D341Med (cell line): Measurements from ENCODE around the gene KCNH8.

Experiments used
- DNase-seq: peaks from one replicate; pipeline ENCODE4 v3.0.0; 2012; ENCODE audit warnings: low spot score

KCNH8 gene

DNA sequence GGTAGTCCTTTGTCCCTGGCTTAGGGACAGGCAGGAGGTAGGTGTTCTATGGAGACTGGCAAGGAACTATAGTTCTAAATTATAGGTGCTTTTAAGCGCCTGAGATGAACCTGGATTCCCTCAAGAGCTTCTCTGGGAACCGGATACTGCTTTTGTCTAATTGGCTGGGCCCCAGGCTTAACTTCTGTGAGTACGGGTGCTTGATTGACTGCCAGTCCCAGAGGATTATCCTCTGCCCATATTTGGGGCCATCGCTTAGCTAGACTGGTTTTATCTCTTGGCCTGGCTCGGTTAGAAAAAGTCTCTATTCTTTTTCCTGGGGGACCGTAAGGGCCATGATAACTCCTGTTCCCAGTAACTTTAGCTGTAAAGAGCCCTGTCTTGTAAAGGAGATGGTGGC is 339.1 kb downstream of the KCNH8 start:
- DNase-seq, result peak; percentile 62

DNA sequence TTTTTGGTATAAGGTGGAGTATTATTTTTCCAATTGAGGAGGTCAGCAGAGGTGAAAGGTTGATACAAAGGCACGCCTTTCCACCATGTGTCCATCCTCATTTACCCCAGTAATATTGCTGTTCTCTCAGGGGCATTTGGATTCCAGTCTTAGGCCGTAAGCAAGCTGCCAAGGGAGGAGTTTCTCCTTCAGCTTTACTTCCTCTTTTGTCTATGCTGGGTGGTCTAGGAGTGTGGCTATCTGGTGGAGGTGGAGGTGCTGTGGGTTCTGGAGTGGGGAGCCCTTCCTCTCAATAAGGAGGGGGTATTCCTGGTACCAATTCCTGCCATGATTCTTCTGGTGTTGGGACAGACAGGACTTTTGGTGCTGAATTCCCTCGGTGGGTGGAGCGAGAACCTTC is 340.6 kb downstream of the KCNH8 start:
- no peak for DNase-seq

DNA sequence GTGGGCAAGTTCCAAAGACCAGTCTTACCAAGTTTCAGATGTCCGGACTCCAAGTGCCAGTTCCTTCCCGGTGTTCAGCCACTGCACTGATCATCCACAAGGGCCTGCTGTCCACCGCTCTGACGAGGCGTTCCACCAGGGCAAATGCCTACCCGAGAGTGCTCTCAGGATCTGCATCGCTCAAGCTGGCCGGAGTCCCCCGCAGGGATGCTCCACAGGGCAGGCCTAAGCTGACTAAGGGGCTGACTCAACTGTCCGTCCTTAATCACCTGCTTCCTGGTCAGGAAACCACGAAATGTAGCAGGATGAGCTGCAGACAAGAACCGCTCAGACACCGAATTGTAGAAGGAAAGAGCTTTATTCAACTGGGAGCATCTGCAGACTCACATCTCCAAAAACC is 341.6 kb downstream of the KCNH8 start:
- no peak for DNase-seq

DNA sequence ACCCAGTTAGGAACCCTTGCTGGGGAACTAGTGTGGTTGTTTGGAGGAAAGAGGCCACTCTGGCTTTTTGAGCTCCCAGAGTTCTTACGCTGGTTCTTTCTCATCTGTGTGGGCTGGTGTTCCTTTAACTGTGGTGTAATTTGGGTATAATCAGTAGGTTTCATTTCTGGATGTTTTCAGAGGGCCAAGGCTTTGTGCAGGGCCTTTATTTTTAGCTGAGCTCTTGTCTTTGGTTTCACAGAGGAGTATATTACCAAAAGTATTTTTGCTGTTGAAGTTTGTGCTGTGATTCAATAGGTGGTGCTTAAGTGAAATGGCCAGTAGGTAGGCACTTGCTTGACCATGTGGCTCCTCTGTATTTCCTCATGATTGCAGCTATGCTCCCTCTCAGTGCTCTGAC is 357.9 kb downstream of the KCNH8 start:
- DNase-seq, result no peak

DNA sequence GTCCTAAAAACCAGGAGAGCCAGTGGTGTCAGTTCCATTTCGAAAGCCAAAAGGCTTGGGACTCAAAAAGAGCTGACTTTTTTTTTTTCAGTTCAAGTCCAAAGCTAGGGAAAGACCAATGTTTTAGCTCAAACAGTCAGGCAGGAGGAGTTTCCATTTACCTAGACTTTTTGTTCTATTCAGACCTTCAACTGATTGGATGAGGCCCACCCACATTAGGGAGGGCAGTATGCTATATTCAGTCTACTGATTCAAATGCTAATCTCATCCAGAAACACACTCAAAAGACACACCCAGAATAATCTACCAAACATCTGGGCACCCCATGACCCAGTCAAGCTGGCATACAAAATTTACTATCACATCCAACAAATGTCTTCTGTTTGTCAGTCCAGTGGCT is 374.0 kb downstream of the KCNH8 start:
- no peak for DNase-seq

DNA sequence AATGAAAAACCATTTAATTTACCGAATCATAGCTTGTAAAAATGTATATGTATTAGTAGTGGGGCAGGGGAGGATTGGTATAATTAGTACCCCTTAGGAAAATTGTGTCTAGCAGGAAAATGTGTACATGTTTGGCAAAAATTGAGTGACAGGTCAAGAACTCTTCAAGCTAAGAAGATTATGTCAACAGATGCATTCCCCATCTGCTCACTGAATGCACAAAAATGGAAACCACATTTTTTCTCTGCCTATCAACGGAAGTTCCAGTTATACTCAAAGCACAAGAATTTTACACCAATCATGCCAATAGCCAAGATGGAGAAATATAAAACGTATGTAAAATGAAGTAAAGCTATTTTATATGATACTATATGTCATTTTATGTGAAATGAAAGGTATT is 377.8 kb downstream of the KCNH8 start:
- DNase-seq, result peak; percentile 33

DNA sequence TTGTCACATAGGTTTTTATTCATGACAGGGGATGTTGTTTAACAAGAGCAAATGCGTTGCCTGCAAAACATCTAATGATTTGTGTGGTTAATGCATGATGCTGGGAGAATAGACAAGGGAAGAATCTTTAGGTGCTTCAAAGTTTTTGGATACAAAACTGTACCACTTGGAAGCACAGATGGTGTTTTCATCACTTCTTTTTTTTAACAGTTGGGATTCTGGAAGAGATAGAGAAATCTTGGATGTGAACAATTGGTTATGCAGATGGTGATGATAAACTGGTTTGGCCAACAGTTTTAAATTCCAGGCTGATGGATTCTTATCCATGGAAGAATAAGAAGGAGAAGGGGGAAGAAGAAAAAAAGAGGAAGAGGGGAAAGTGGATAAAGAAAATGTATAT is 379.4 kb downstream of the KCNH8 start:
- no peak for DNase-seq

DNA sequence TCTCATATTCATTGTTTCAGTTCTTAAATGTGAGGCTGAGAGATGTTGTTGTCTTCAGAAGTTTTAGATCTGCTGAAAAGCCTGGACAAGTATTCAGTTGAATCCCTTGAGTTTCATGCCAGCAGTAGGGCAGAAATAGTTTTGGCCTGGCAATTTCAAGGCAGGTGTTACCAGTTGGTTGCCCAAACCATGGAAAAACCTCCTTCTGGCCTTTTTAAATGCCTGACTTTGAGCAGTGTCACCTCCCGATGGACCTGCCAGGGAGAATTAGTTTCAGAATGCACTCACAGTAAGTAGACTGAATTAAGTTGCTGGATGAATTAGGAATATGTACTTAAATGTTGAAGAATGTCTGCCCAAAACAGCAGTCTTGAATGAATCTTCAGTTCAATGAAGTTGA is 383.1 kb downstream of the KCNH8 start:
- no peak for DNase-seq

DNA sequence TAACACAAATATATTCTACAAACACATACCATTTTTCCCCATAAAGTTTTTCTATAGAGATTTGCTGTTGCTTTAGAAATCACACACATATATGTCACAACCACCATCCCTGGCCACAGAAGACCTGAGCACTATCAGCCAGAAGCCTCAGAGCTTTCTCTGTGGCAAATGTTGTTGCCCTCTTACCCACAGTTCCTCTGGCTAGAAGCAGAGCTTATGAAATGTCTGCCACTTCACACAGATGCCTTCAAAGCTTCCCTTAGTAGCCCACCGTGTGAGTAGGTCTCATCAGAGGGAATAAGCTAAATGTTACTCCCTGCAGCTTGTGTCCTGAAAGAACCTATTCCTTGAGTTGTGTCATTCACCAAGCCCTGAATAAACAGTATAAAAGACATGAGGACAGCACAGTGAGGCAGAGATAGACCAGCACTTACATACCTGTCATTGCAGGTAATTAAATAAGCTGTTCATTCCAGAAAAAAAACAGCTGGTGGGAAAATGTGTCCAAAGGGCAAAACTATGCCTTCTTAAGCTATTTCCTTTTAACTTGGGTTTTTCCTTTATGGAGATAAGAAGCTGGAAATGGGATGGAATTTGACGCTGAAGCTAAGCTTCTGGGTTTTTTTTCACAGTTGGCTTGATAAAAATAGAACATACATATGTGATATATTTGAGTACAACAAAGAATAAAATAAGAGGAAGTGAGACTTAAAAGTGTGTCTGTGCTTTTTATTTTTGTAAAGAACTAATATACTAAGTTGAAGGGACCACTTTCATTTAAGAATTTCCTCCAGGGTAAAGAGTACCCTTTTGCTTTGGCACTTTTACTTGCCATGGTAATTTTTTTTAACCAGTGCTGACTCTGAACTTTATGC is 391.4 kb downstream of the KCNH8 start:
- DNase-seq, result no peak

DNA sequence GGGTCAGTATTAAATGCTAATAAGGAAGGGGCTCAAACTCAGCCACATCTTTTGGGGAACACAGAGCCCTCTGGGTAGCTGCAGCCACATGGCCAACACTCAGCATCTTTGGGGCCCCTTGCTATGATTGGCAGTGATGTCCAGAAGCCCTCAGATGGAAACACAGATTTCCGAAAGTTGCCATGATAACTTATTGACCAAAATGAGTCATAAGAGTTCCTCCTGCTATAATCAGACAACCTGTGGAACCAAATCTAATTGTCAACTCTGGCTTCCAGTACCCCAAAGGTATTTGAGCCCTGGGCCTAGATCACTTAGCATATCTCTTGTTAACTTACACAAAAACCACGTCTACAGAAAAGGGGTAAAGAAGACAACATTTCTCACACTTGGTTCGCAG is 392.2 kb downstream of the KCNH8 start:
- no peak for DNase-seq

DNA sequence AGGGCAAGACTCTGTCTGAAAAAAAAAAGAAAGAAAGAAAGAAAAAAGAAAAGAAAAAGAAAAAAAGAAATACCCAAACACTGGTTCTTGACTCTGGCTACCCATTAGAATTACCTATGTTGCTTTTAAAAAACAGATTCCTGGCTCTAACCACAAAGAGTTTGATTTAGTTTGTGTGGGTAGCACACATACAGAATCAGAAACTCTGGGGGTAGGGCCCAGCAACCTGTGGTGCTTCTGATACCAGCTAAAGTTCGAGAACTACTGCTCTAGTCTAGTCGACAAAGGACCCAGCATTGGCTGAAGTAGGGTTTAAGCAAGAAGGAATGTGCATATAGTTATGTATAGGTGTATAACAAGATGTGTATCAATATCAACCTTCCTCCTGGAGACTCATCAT is 393.0 kb downstream of the KCNH8 start:
- DNase-seq, result no peak

DNA sequence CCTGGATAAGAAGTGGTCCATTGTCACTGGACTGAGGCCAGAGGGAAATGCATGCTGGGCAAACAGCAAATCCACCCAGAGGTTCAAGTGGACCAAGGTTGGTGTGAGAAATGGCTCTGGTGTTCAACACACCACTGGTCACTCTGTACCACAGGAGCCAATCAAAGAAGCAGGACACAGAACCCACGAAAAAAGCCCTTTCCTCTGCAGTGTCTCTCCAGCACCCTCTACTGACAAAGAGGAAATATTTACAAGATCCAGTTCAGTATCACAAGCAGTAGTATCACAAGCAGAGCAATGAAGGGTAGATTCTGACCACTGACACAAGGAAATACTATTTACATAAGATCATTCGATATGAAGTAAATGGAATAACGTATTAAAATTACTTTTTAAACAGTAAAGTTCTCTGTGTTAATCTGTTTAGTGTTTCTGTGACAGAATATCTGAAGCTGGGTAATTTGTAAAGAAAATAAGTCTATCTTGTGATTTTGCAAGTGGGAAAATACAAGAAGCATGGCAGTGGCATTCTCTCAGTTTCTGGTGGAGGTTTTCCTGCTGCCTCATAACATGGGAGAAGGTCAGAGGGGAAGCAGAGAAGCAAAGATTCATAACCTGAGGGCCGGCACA is 395.0 kb downstream of the KCNH8 start:
- peak; percentile 48 for DNase-seq

DNA sequence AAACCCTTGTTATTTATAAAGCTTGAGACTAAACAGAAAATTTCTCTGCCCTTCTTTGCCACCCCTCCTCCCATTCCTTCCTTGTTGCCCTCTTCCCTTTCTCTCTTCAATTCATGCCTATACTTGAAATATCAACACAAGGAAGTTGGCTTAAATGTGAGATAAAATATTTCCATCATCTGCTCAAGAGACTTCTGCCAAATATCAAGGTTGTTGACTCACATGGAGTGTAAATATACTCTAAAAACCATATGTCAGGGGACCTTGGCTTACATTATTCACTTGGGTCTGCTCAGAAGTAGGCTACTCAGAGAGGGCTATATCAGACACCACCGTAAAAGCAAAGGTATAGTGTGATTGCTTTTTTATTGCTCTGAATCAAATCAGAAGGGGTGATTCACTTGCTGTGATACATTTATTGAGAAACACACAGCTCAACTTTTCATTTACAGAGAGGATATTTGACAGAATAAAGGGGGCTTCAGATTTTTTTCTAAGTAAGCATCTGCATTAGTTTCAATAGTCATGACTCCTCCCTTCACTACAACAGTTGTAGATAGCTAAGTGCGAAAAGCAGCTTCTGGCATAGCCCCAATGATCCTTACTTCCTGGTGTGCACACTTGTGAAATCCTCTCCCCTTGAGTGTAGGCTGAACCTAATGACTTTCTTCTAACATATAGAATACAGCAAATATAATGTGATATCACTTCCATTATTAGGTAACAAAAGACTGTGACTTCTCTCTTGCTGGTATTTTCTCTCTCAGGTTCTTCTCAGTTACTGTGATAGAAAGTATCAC is 399.6 kb downstream of the KCNH8 start:
- no peak for DNase-seq

DNA sequence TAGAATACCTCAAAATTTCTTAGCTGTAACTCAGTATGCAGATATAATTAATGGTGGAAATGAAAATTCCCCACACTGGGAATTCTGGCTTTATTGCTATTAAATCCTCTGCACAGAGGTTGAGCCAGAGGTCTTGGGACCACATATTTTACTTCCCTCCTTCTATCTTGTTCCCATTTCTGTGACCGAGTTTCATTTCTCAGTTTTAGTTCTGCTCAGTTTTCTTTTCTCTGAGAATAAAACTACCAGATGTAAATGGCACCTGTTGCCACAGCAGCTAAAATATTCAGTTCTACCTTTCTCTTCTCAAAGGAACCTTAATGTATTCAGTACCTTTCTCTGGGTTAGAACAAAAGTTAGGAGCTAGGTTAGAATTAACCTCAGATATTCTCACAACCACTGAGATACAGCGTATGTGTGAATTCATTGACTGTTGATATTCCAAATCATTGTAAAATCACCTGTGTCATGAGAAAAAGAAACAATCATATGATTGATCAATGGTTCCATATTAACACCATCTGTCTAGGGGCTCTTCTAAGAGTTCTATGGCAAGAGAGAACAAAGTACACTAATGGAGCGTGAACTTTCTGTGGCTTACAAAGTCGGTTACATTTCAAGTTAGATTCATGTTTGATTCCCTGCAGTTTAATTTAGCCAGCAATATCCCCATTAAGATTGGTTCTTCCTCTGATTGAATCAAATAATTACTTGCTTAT is 411.6 kb downstream of the KCNH8 start:
- no peak for DNase-seq

DNA sequence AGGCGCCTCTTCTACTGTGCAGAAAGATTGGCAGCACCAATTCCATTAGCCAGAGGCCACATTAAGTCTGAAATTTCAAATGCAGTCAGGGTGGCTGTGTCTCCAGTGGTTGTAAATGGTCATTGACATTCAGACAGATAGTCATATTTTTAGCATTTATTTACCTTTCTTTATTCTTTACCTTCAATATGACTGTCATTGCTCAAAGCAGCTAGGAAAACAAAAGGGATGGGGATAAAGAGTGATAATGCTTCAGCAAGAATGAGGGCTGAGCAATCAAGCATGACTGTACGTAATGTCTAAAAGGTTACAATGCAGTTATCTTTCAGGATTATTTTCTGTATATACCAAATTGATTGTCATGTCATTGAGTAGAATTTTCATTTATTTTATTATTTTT is 425.3 kb downstream of the KCNH8 start:
- no peak for DNase-seq

DNA sequence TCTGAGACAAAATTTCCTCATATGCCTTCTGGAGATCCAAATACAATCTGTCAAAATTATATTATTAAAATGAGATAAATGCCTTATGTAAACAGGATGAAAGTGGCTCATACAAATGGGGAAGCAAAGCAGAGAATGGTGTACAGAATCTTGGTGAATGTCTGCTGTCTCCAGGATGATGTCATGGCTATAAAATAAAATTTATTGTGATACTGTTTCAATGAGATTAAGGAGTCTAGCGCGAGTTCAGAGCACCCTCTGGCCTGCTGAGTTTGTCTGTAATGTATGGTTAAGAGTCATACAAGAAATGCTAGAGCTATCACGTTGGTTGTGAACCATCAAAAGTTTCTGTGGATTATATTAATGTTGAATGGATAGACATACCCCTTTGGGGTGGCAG is 426.0 kb downstream of the KCNH8 start:
- no peak for DNase-seq

DNA sequence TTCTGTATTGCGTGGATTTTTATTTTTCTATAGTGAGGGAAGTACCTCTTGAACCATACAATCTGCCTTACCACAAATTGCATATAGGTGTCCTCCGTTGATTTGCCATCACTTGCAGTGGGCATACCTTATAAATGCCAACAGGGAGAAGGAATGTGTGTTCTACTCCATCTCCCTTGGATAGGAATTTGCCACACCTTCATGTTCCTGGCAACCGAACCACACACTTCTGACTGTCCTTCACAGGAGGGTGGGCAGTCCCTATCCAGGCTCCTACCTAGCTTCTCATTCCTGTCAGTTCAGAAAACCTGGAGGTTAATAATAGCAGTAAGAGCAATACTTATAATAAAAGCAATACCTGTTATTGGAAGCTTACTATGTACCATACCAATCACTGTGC is 428.0 kb downstream of the KCNH8 start:
- DNase-seq, result no peak
